DND-41 (cell line): ENCODE measurements around the gene HELZ.

Experiments
- EZH2 ChIP-seq: IDR thresholded peaks from 3 replicates; pipeline ENCODE4 v1.6.1; 2012; ENCODE audit warnings: borderline replicate concordance, low read depth, mild to moderate bottlenecking, moderate library complexity, low read length, inconsistent platforms; ENCODE audit not compliant: severe bottlenecking
- TF ChIP-seq, protein P1 (sequence below): IDR thresholded peaks from 2 replicates; pipeline ENCODE4 v1.5.1; 2012; ENCODE audit warnings: borderline replicate concordance, low read length, moderate library complexity, mild to moderate bottlenecking; ENCODE audit not compliant: poor library complexity, severe bottlenecking; ENCODE audit errors: extremely low read depth

DNA sequence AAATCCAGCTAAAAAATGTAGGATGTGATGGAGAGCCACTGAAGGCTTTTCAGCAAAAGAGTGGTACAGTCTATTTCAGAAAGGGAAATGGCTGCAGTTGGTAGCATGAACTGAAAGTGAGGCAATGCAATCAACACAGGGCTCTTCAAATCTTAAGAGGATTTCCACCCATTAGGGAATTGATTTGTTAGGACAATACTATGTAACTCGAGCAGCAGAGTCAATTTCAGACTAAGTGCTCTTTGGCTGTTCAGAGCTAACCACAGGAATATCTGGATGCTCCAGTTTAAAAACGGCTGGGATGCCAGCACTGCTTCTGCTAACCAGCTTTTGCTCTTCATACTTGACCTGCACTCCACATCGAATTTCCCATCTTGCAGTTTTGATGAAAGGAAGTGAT lies 176.0 kb downstream of the HELZ start:
- TF ChIP-seq, protein P1, sequence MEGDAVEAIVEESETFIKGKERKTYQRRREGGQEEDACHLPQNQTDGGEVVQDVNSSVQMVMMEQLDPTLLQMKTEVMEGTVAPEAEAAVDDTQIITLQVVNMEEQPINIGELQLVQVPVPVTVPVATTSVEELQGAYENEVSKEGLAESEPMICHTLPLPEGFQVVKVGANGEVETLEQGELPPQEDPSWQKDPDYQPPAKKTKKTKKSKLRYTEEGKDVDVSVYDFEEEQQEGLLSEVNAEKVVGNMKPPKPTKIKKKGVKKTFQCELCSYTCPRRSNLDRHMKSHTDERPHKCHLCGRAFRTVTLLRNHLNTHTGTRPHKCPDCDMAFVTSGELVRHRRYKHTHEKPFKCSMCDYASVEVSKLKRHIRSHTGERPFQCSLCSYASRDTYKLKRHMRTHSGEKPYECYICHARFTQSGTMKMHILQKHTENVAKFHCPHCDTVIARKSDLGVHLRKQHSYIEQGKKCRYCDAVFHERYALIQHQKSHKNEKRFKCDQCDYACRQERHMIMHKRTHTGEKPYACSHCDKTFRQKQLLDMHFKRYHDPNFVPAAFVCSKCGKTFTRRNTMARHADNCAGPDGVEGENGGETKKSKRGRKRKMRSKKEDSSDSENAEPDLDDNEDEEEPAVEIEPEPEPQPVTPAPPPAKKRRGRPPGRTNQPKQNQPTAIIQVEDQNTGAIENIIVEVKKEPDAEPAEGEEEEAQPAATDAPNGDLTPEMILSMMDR: no peak
- TF ChIP-seq EZH2: no peak
